ENCODE measurements around the gene ZXDB.

Gene ZXDB

DNA sequence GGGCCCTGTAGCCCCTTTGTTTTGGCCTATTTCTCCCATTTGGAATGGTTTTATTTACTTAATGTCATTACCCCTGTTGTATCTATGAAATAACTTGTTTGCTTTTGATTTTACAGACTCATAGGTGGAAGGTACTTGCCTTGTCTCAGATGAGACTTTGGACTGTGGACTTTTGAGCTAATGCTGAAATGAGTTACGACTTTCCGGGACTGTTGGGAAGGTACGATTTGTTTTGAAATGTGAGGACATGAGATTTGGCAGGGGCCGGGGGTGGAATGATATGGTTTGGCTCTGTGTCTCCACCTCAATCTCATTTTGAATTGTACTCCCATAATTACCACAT lies 48.8 kb downstream of the ZXDB start:
- no peak overlapping the region for H3K4me3 ChIP-seq (ENCODE audit: low read depth, low read length)

DNA sequence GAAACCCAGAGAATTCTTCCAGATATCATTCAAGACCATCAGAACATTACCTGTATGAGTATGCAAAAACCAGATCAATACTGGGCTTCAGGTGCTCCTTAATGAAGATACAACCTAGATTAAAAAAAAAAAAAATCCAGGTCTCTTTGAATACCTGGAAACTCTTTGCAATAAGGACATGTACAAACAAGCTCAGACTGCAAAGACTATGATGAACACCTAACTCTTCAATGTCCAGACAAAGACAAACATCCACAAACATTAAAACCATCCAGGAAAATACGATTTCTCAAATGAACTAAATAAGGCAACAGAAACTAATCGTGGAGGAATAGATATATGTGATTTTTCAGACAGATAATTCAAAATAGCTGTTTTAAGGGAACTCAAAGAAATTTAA lies 49.5 kb downstream of the ZXDB start:
- H3K4me3 ChIP-seq (ENCODE audit: low read depth, low read length), result no peak overlapping the region
- TF ChIP-seq, protein P1, sequence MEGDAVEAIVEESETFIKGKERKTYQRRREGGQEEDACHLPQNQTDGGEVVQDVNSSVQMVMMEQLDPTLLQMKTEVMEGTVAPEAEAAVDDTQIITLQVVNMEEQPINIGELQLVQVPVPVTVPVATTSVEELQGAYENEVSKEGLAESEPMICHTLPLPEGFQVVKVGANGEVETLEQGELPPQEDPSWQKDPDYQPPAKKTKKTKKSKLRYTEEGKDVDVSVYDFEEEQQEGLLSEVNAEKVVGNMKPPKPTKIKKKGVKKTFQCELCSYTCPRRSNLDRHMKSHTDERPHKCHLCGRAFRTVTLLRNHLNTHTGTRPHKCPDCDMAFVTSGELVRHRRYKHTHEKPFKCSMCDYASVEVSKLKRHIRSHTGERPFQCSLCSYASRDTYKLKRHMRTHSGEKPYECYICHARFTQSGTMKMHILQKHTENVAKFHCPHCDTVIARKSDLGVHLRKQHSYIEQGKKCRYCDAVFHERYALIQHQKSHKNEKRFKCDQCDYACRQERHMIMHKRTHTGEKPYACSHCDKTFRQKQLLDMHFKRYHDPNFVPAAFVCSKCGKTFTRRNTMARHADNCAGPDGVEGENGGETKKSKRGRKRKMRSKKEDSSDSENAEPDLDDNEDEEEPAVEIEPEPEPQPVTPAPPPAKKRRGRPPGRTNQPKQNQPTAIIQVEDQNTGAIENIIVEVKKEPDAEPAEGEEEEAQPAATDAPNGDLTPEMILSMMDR (IDR thresholded peaks at IDR 0.05; ENCODE audit: borderline replicate concordance, insufficient read depth, low read depth, low read length), result no peak

More for the DNA sequence above, 48.8 kb downstream of the ZXDB start:
- TF ChIP-seq, protein P1 (IDR thresholded peaks at IDR 0.05; ENCODE audit: borderline replicate concordance, insufficient read depth, low read depth, low read length), result no peak

DNA sequence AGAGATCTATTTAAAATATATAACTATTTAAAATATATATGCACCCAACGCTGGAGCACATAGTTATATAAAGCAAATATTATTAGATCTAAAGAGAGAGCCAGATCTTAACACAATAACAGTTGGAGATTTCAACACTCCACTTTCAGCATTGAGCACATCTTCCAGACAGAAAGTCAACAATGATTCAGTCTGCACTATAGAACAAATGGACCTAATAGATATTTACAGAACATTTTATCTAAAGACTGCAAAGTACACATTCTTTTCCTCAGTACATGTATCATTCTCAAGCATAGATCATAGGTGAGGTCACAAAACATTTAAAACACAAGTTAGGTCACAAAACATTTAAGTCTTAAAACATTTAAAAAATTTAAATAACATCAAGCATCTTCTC lies 51.9 kb downstream of the ZXDB start:
- TF ChIP-seq, protein P1 (IDR thresholded peaks at IDR 0.05; ENCODE audit: borderline replicate concordance, insufficient read depth, low read depth, low read length), result no peak
- H3K4me3 ChIP-seq (ENCODE audit: low read depth, low read length), result no peak overlapping the region

DNA sequence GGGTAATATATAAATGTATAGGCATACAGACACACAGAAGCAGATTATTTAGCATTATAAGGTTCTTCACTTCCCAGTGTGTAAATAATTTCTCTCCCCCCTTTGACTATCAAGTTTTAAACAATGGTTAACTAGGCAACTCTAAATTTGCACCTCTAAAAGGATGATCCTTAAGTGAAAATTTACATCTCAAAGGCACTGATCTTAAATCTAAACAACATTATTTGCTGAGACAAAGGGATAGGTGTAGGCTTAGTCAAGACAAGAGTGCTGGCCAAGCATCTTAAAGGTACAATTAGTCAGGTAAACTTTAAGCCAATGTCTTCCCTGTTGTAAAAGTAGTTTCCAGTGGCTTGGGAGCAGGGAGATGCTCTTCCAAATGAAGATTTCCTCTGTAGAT lies 55.2 kb downstream of the ZXDB start:
- no peak overlapping the region for H3K4me3 ChIP-seq (ENCODE audit: low read depth, low read length)
- TF ChIP-seq, protein P1 (IDR thresholded peaks at IDR 0.05; ENCODE audit: borderline replicate concordance, insufficient read depth, low read depth, low read length), result no peak

All from GM12875 (cell line).